Panc1 (cell line): Measurements from ENCODE around the gene CRTC1. TPM values are rescaled to one million over a fixed set of nuclear protein-coding genes. Genes with fewer than 3 reads are reported as not detected.

Experiments
- ATAC-seq: fragments of 200-7000 bp; cut with Tn5 transposase; 2 replicates; pipeline ENCODE4 v1.9.1; 2020; ENCODE audit warnings: mild to moderate bottlenecking, moderate library complexity
- BruUV-seq: library from RNA; stranded (reverse); fragments of 400-500 nt; replicated peaks from 2 replicates; lab custom pipeline; 2021; lab: Mats Ljungman, UMichigan
- CTCF ChIA-PET: fragments of 300-600 bp; sonication (Branson Sonifier 250); formaldehyde crosslinking; loops from one replicate; lab custom pipeline; 2022; ENCODE audit warnings: antibody characterized with exemption; lab: Charles Lee
- POLR2A ChIA-PET: fragments of 300-600 bp; sonication (Branson Sonifier 250); formaldehyde crosslinking; loops from one replicate; lab custom pipeline; 2022; ENCODE audit warnings: antibody characterized with exemption; lab: Charles Lee
- DNase-seq: peaks from one replicate; pipeline ENCODE4 v3.0.0-alpha.2; 2010; ENCODE audit warnings: low read depth, low spot score
- H3K27ac ChIP-seq: 2 replicates; pipeline ENCODE4 v1.5.1; 2011; ENCODE audit warnings: mild to moderate bottlenecking, low read length, inconsistent platforms
- H3K27me3 ChIP-seq: fragments of 200-500 bp; sonication (Bioruptor generic); 2 replicates; pipeline ENCODE4 v1.6.0; 2014; ENCODE audit warnings: low read length, inconsistent platforms; ENCODE audit not compliant: control insufficient read depth, insufficient read depth
- H3K36me3 ChIP-seq: fragments of 200-500 bp; sonication (Bioruptor generic); 2 replicates; pipeline ENCODE4 v1.5.1; 2014; ENCODE audit warnings: inconsistent platforms, mild to moderate bottlenecking, low read length, moderate library complexity; ENCODE audit not compliant: control insufficient read depth, insufficient read depth
- H3K4me1 ChIP-seq: 2 replicates; pipeline ENCODE4 v1.5.1; 2011; ENCODE audit warnings: inconsistent platforms, mild to moderate bottlenecking, low read length, moderate library complexity; ENCODE audit not compliant: control insufficient read depth, insufficient read depth
- H3K4me3 ChIP-seq, 2 experiments: 2 replicates each; pipeline ENCODE4 v1.5.1; 2011 to 2012; ENCODE audit warnings: low read depth in 2 of 2, low read length in 2 of 2, mild to moderate bottlenecking in 2 of 2, inconsistent platforms in 1 of 2, moderate library complexity in 1 of 2
- H3K9me3 ChIP-seq: fragments of 200-500 bp; sonication (Bioruptor generic); 2 replicates; pipeline ENCODE4 v1.5.1; 2014; ENCODE audit warnings: low read depth, mild to moderate bottlenecking, inconsistent platforms, low read length, moderate library complexity; ENCODE audit not compliant: control insufficient read depth, insufficient read depth
- CTCF ChIP-seq: fragments of 450-650 bp; IDR thresholded peaks from 2 replicates; pipeline ENCODE4 v1.5.1; 2017; ENCODE audit warnings: mild to moderate bottlenecking
- POLR2AphosphoS5 ChIP-seq: IDR thresholded peaks from 2 replicates; pipeline ENCODE4 v1.6.1; 2012; ENCODE audit warnings: mild to moderate bottlenecking, low read depth, low read length, moderate library complexity
- REST ChIP-seq, 2 experiments: IDR thresholded peaks; 2 replicates each; pipeline ENCODE4 v1.6.1; 2011 to 2012; ENCODE audit warnings: low read depth in 2 of 2, control low read depth in 1 of 2, low read length in 1 of 2, mild to moderate bottlenecking in 1 of 2, moderate library complexity in 1 of 2; ENCODE audit not compliant: insufficient read depth in 1 of 2
- SIN3A ChIP-seq: IDR thresholded peaks from 2 replicates; pipeline ENCODE4 v1.6.1; 2012; ENCODE audit warnings: low read depth, mild to moderate bottlenecking, low read length, moderate library complexity, borderline replicate concordance; ENCODE audit not compliant: insufficient read depth
- TCF7L2 ChIP-seq: IDR thresholded peaks from 2 replicates; pipeline ENCODE4 v1.6.1; 2011; ENCODE audit warnings: mild to moderate bottlenecking, low read depth, low read length, inconsistent platforms
- in situ Hi-C: cut with HindIII; loops from 2 replicates; pipeline ENCODE4 v1.10.0; 2016; ENCODE audit warnings: low sequenced_read_pairs, low pct_unique_long_range_greater_than_20kb
- intact Hi-C: fragments of 100-400 bp; cut with micrococcal nuclease; formaldehyde crosslinking; loops from one replicate; pipeline ENCODE4 v1.10.0; 2022; ENCODE audit not compliant: unreplicated experiment
- total RNA-seq: library from RNA; stranded (reverse); gene quantifications from one replicate; pipeline ENCODE4 v1.2.1, GENCODE V29; 2021; ENCODE audit not compliant: unreplicated experiment

The CRTC1 gene
- total RNA-seq, 1 experiment from 2014 or later, result 18.2 TPM

- no peaks in the 10 kb centered on the region for H3K9me3 ChIP-seq
- in situ Hi-C loops, result no loop called here
- no peaks in the 10 kb centered on the region for H3K36me3 ChIP-seq
- no peak for DNase-seq
- H3K4me3 ChIP-seq, result no peak overlapping the region
- TF ChIP-seq REST (IDR thresholded peaks at IDR 0.05; ENCODE audit: insufficient read depth in 1 of 2, low read depth in 2 of 2, low read length in 1 of 2), result no peak
- TF ChIP-seq SIN3A, result no peak
- TF ChIP-seq POLR2AphosphoS5, result no peak
- no peak for TF ChIP-seq CTCF
- TF ChIP-seq TCF7L2, result no peak
- ChIA-PET CTCF (no interaction called here), POLR2A (no interaction called here)
- no peak overlapping the region for H3K27ac ChIP-seq
- intact Hi-C loops, result no loop called here
- no peak for ATAC-seq
- BruUV-seq, result no TSS peak
- H3K27me3 ChIP-seq, result no peaks in the 10 kb centered on the region
- H3K4me1 ChIP-seq, result peaks cover 15% of the 10 kb centered on the region
Measured at GRCh38 chr19:18704054-18704453, 20.6 kb downstream of the CRTC1 start.

GRCh38 chr19:18704971-18705370 is 21.5 kb downstream of the CRTC1 start:
- Histone ChIP-seq H3K4me3 (no peak overlapping the region), H3K4me1 (peaks cover 6% of the 10 kb centered on the region), H3K36me3 (no peaks in the 10 kb centered on the region), H3K27me3 (no peaks in the 10 kb centered on the region), H3K9me3 (no peaks in the 10 kb centered on the region), H3K27ac (no peak overlapping the region)
- CTCF ChIA-PET, result no interaction called here
- TF ChIP-seq TCF7L2, result no peak
- no peak for TF ChIP-seq CTCF
- no peak for TF ChIP-seq POLR2AphosphoS5
- TF ChIP-seq REST (IDR thresholded peaks at IDR 0.05; ENCODE audit: insufficient read depth in 1 of 2, low read depth in 2 of 2, low read length in 1 of 2), result no peak
- TF ChIP-seq SIN3A, result no peak
- ATAC-seq, result no peak
- no TSS peak for BruUV-seq
- DNase-seq, result no peak
- in situ Hi-C loops, result no loop called here
- intact Hi-C loops, result no loop called here
- POLR2A ChIA-PET, result no interaction called here
